HepG2 (cell line): Measurements from ENCODE around the gene RPL18. TPM values are rescaled to one million over a fixed set of nuclear protein-coding genes. Genes with fewer than 3 reads are reported as not detected.

Source experiments
- ATAC-seq: fragments of 200-7000 bp; cut with Tn5 transposase; 3 replicates; pipeline ENCODE4 v1.9.1; 2020; ENCODE audit warnings: mild to moderate bottlenecking, moderate library complexity
- BruUV-seq: library from RNA; stranded (reverse); fragments of 400-500 nt; replicated peaks from 2 replicates; lab custom pipeline; 2021; lab: Mats Ljungman, UMichigan
- CTCF ChIA-PET: fragments of 300-600 bp; formaldehyde crosslinking; extraction: SDS; loops from one replicate; lab custom pipeline; 2021; ENCODE audit warnings: low total read pairs, inconsistent platforms, low intra/inter-chr PET ratio; lab: Yijun Ruan, JAX
- POLR2A ChIA-PET: fragments of 350-600 bp; sonication (Branson Sonifier 250); formaldehyde crosslinking; loops from one replicate; lab custom pipeline; 2020; ENCODE audit warnings: antibody characterized with exemption, inconsistent platforms; lab: Yijun Ruan, JAX
- DNase-seq: peaks from one replicate; pipeline ENCODE4 v3.0.0-alpha.2; 2015; ENCODE audit warnings: low spot score
- FAIRE-seq: peaks from 3 replicates; lab custom pipeline; 2011; peaks lifted over from hg19 to GRCh38; lab: Jason Lieb, UNC
- H2AFZ ChIP-seq: one replicate; pipeline ENCODE4 v1.6.1; 2011; ENCODE audit warnings: low read length, inconsistent platforms
- H3K27ac ChIP-seq: fragments of 300-600 bp; 3 replicates; pipeline ENCODE4 v1.8.0; 2011; ENCODE audit warnings: mixed run types, mild to moderate bottlenecking, mixed read lengths, low read length, inconsistent platforms; ENCODE audit not compliant: insufficient read depth; ENCODE audit errors: extremely low read length
- H3K27me3 ChIP-seq, 2 experiments: fragments of 200-600 bp in 1 of 2; 2 replicates in 1 of 2; 3 replicates in 1 of 2; pipeline versions ENCODE4 v1.6.0 to v1.8.0; 2011; ENCODE audit warnings: low read length in 2 of 2, mild to moderate bottlenecking in 2 of 2, moderate library complexity in 2 of 2, inconsistent platforms in 1 of 2; ENCODE audit not compliant: insufficient read depth in 2 of 2, control insufficient read depth in 1 of 2
- H3K36me3 ChIP-seq, 2 experiments: fragments of 200-600 bp in 1 of 2; replicated peaks in 1 of 2; 2 replicates in 1 of 2; 3 replicates in 1 of 2; pipeline versions ENCODE4 v1.5.1 to v1.8.0; 2011; ENCODE audit warnings: low read length in 2 of 2, inconsistent platforms in 1 of 2; ENCODE audit not compliant: insufficient read depth in 2 of 2, control insufficient read depth in 1 of 2
- H3K4me1 ChIP-seq: 2 replicates; pipeline ENCODE4 v1.5.1; 2012; ENCODE audit warnings: low read length, inconsistent platforms; ENCODE audit not compliant: insufficient read depth
- H3K4me2 ChIP-seq: 2 replicates; pipeline ENCODE4 v1.6.0; 2011; ENCODE audit warnings: low read depth, low read length, inconsistent platforms
- H3K4me3 ChIP-seq, 3 experiments: fragments of 200-600 bp in 1 of 3; sonication (generic), shearing (Covaris generic) in 1 of 3; replicated peaks in 1 of 3; 2 replicates each; pipeline ENCODE4 v1.5.1; 2011 to 2016; ENCODE audit warnings: low read length in 3 of 3, inconsistent platforms in 2 of 3, low read depth in 2 of 3, mild to moderate bottlenecking in 2 of 3, control low read depth in 1 of 3, mixed read lengths in 1 of 3; ENCODE audit not compliant: insufficient read depth in 1 of 3
- H3K79me2 ChIP-seq: one replicate; pipeline ENCODE4 v1.6.1; 2011; ENCODE audit warnings: low read length, inconsistent platforms; ENCODE audit not compliant: insufficient read depth
- H3K9ac ChIP-seq: 2 replicates; pipeline ENCODE4 v1.6.0; 2011; ENCODE audit warnings: mild to moderate bottlenecking, low read depth, low read length, inconsistent platforms; ENCODE audit not compliant: insufficient read depth
- H3K9me3 ChIP-seq: 2 replicates; pipeline ENCODE4 v1.5.1; 2012; ENCODE audit warnings: mild to moderate bottlenecking, low read length
- H4K20me1 ChIP-seq: 2 replicates; pipeline ENCODE4 v1.6.0; 2011; ENCODE audit warnings: inconsistent platforms, mild to moderate bottlenecking, low read length, moderate library complexity; ENCODE audit not compliant: insufficient read depth
- CC2D1A ChIP-seq: sonication (generic); formaldehyde crosslinking; IDR thresholded peaks from 2 replicates; pipeline ENCODE4 v1.8.1; 2023; ENCODE audit warnings: mild to moderate bottlenecking, missing genetic modification reagents
- EZH2 ChIP-seq: conservative IDR thresholded peaks from 2 replicates; pipeline ENCODE4 v1.6.1; 2012; ENCODE audit warnings: mild to moderate bottlenecking, low read depth, low read length, moderate library complexity
- GATAD1 ChIP-seq: IDR thresholded peaks from 2 replicates; pipeline ENCODE4 v1.6.1; 2016; ENCODE audit warnings: missing genetic modification reagents, missing compliant biosample characterization
- GFI1 ChIP-seq: sonication (generic); formaldehyde crosslinking; IDR thresholded peaks from 2 replicates; pipeline ENCODE4 v1.5.0; 2020; ENCODE audit warnings: missing genetic modification reagents, mild to moderate bottlenecking, borderline replicate concordance
- GPN1 ChIP-seq: sonication (generic); formaldehyde crosslinking; IDR thresholded peaks from 2 replicates; pipeline ENCODE4 v1.5.1; 2020; ENCODE audit warnings: missing genetic modification reagents, borderline replicate concordance
- IRX3 ChIP-seq: sonication (generic); formaldehyde crosslinking; IDR thresholded peaks from 2 replicates; pipeline ENCODE4 v1.8.1; 2023; ENCODE audit warnings: mild to moderate bottlenecking, low read depth, missing genetic modification reagents, borderline replicate concordance
- MAF1 ChIP-seq: sonication (generic); formaldehyde crosslinking; IDR thresholded peaks from 2 replicates; pipeline ENCODE4 v1.5.0; 2020; ENCODE audit warnings: missing genetic modification reagents, borderline replicate concordance
- MEF2D ChIP-seq: sonication (generic); formaldehyde crosslinking; IDR thresholded peaks from 2 replicates; pipeline ENCODE4 v1.5.1; 2020; ENCODE audit warnings: mild to moderate bottlenecking, missing genetic modification reagents
- MXI1 ChIP-seq: IDR thresholded peaks from 3 replicates; pipeline ENCODE4 v1.6.1; 2012; ENCODE audit warnings: low read depth, low read length, inconsistent platforms, borderline replicate concordance
- MYNN ChIP-seq: sonication (generic); formaldehyde crosslinking; IDR thresholded peaks from 2 replicates; pipeline ENCODE4 v1.4.0; 2020; ENCODE audit warnings: mild to moderate bottlenecking, low read depth, missing genetic modification reagents
- NFRKB ChIP-seq: fragments of 450-650 bp; IDR thresholded peaks from 2 replicates; pipeline ENCODE4 v1.6.1; 2017
- PAWR ChIP-seq: sonication (generic); formaldehyde crosslinking; IDR thresholded peaks from 2 replicates; pipeline ENCODE4 v1.4.0; 2020; ENCODE audit warnings: missing genetic modification reagents, mild to moderate bottlenecking, borderline replicate concordance
- PRMT3 ChIP-seq: sonication (generic); formaldehyde crosslinking; IDR thresholded peaks from 2 replicates; pipeline ENCODE4 v1.8.1; 2022; ENCODE audit warnings: low read depth, mild to moderate bottlenecking, moderate library complexity, missing genetic modification reagents, borderline replicate concordance
- RAD21 ChIP-seq: fragments of 450-650 bp; formaldehyde crosslinking; IDR thresholded peaks from 2 replicates; pipeline ENCODE4 v1.5.0; 2020; ENCODE audit warnings: mild to moderate bottlenecking
- RARG ChIP-seq: sonication (generic); formaldehyde crosslinking; IDR thresholded peaks from 2 replicates; pipeline ENCODE4 v1.4.0; 2020; ENCODE audit warnings: low read depth, mild to moderate bottlenecking, missing genetic modification reagents
- SPEN ChIP-seq: sonication (generic); formaldehyde crosslinking; IDR thresholded peaks from 2 replicates; pipeline ENCODE4 v1.5.1; 2020; ENCODE audit warnings: low read depth, mild to moderate bottlenecking, missing genetic modification reagents
- TEAD2 ChIP-seq: sonication (generic); formaldehyde crosslinking; IDR thresholded peaks from 2 replicates; pipeline ENCODE4 v1.9.0; 2021; ENCODE audit warnings: missing genetic modification reagents
- YEATS2 ChIP-seq: sonication (generic); formaldehyde crosslinking; IDR thresholded peaks from 2 replicates; pipeline ENCODE4 v1.4.0; 2020; ENCODE audit warnings: missing genetic modification reagents, borderline replicate concordance
- ZBTB1 ChIP-seq: sonication (generic); formaldehyde crosslinking; IDR thresholded peaks from 2 replicates; pipeline ENCODE4 v1.4.0; 2020; ENCODE audit warnings: missing genetic modification reagents, borderline replicate concordance
- ZNF12 ChIP-seq: sonication (generic); formaldehyde crosslinking; IDR thresholded peaks from 2 replicates; pipeline ENCODE4 v1.5.0; 2020; ENCODE audit warnings: missing genetic modification reagents
- ZNF747 ChIP-seq: sonication (generic); formaldehyde crosslinking; IDR thresholded peaks from 2 replicates; pipeline ENCODE4 v1.8.1; 2023; ENCODE audit warnings: missing genetic modification reagents, mild to moderate bottlenecking, borderline replicate concordance
- ZNF83 ChIP-seq: sonication (generic); formaldehyde crosslinking; IDR thresholded peaks from 2 replicates; pipeline ENCODE4 v1.4.0; 2020; ENCODE audit warnings: missing genetic modification reagents, mild to moderate bottlenecking, borderline replicate concordance
- WGBS: methylation state at CpG from one replicate; pipeline ENCODE4 v1.1.6; 2017; ENCODE audit warnings: low lambda C conversion rate; 5-methylcytosine and 5-hydroxymethylcytosine counted together
- in situ Hi-C: cut with HindIII; loops from 2 replicates; pipeline ENCODE4 v1.10.0; 2017; ENCODE audit warnings: low pct_unique_long_range_greater_than_20kb; ENCODE audit not compliant: extremely low pct_ligation_motif_present
- intact Hi-C: fragments of 100-400 bp; cut with micrococcal nuclease; formaldehyde crosslinking; loops from one replicate; pipeline ENCODE4 v1.10.0; 2022; ENCODE audit not compliant: unreplicated experiment
- polyA plus RNA-seq, 8 experiments: library from polyadenylated mRNA; depleted of rRNA in 3 of 8; stranded (reverse) in 7 of 8; unstranded in 1 of 8; fragments of >200 nt; fragmentation: Illumina TruSeq in 4 of 8; extraction: Trizol in 4 of 8; gene quantifications; 2 replicates each; pipeline versions ENCODE4 v1.2.1 to v1.2.3, GENCODE V29; 2011 to 2016; ENCODE audit warnings: low read depth in 4 of 8, missing spikeins in 1 of 8, mixed read lengths in 1 of 8; ENCODE audit not compliant: insufficient read depth in 1 of 8
- total RNA-seq, 5 experiments: library from RNA; depleted of rRNA; stranded (reverse); fragments of >200 nt; fragmentation: Illumina TruSeq; extraction: Trizol; gene quantifications; 2 replicates each; pipeline ENCODE4 v1.2.3, GENCODE V29; 2016; ENCODE audit warnings: low read depth in 1 of 5
- TF ChIP-seq, protein P1 (sequence below): sonication (generic); formaldehyde crosslinking; conservative IDR thresholded peaks from 2 replicates; pipeline ENCODE4 v1.5.0; 2020; ENCODE audit warnings: missing genetic modification reagents
- TF ChIP-seq, protein P2 (sequence below): sonication (generic); formaldehyde crosslinking; IDR thresholded peaks from 2 replicates; pipeline ENCODE4 v1.8.0; 2022; ENCODE audit warnings: mild to moderate bottlenecking, missing genetic modification reagents, moderate library complexity

RPL18 gene
- total and polyA plus RNA-seq, 2 of the 13 experiments (the other 11 are each of a cell fraction or from before 2014, with no cell fraction given): 1,485 to 1,639 TPM

DNA sequence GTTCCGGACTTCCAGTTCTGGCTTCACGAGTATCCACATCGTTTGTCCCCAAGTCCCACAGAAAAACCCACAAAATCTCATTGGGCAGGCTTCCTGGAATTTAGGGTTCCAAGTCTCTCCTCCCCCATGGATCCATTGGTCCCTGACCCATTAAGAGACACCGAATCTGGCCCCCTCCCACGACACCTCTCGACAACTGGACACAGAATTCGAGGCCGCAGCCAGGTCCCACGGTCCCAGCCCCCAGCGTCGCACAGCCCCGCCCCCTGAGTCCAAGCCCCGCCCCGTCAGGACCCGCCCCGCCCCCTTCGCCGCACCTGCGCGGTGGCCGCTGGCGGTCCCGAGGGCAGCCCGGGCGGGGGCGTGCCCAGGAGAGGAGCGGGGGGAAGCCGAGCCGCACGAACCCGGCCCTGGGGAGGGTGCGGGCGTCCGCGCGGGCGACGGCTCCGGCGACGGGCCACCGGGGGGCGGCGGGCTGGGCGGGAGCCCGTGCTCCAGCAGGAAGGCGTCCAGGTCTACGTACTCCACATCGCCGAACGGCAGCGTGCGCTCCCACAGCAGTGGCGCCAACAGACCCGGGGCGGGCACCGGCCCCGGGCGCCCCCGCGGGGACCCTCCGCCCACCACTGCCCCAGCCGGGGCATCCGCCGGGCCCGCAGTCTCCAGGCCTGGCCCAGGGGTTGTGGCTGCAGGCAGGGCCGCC is 16.4 kb upstream of the RPL18 start:
- CTCF ChIA-PET: no interaction called here
- POLR2A ChIA-PET: interaction anchor here (1.8 to 5.8 kb wide), 3 partner anchors 10 to 16 kb away, joined by 15 to 61 read pairs (median 16); partner anchors contain the start of genes CA11, RPL18 and SPHK2
- no TSS peak for BruUV-seq
- no peak overlapping the region for H2AFZ ChIP-seq
- H3K27ac ChIP-seq: peak overlapping the region; percentile 90
- H3K27me3 ChIP-seq: peaks cover 0 to 8% of the 10 kb centered on the region in 2 experiments; a peak in 3 of 5 replicates
- intact Hi-C loops: loop anchor here (2.0 kb wide), 1 partner anchor 17 kb away; the partner anchor contains the start of genes RPL18 and SPHK2
- H3K79me2 ChIP-seq: no peaks in the 10 kb centered on the region
- peak overlapping the region; percentile 56 to 76 (median 59) for H3K4me3 ChIP-seq
- no peaks in the 10 kb centered on the region for H3K9me3 ChIP-seq
- peak overlapping the region; percentile 96 for H3K4me2 ChIP-seq
- under 1% methylated on average over 32 of the region's 67 CpGs for WGBS
- no peaks in the 10 kb centered on the region for H3K36me3 ChIP-seq
- ATAC-seq: peak; percentile 17
- in situ Hi-C loops: no loop called here
- H3K4me1 ChIP-seq: peaks cover 83% of the 10 kb centered on the region
- H3K9ac ChIP-seq: peak overlapping the region; percentile 78
- FAIRE-seq: no peak
- DNase-seq: no peak
- no peaks in the 10 kb centered on the region for H4K20me1 ChIP-seq
- TF ChIP-seq, protein P1, sequence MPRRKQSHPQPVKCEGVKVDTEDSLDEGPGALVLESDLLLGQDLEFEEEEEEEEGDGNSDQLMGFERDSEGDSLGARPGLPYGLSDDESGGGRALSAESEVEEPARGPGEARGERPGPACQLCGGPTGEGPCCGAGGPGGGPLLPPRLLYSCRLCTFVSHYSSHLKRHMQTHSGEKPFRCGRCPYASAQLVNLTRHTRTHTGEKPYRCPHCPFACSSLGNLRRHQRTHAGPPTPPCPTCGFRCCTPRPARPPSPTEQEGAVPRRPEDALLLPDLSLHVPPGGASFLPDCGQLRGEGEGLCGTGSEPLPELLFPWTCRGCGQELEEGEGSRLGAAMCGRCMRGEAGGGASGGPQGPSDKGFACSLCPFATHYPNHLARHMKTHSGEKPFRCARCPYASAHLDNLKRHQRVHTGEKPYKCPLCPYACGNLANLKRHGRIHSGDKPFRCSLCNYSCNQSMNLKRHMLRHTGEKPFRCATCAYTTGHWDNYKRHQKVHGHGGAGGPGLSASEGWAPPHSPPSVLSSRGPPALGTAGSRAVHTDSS: no peak
- TF ChIP-seq ZNF12 (no peak), YEATS2 (CRISPR knock-in tag) (no peak), MYNN (no peak), IRX3 (CRISPR knock-in tag) (no peak), PRMT3 (CRISPR knock-in tag) (no peak), RARG (CRISPR knock-in tag) (no peak), MAF1 (no peak), GPN1 (CRISPR knock-in tag) (no peak), GATAD1 (CRISPR knock-in tag) (peak; percentile 23; the same call in 1 of the 2 replicates), ZBTB1 (no peak), MEF2D (CRISPR knock-in tag) (no peak), CC2D1A (CRISPR knock-in tag) (no peak), GFI1 (CRISPR knock-in tag) (0 out of 2 replicates have a peak, but pooled peaks have one; percentile 5), ZNF83 (no peak), SPEN (CRISPR knock-in tag) (0 out of 2 replicates have a peak, but pooled peaks have one; percentile 46), RAD21 (CRISPR knock-in tag) (0 out of 2 replicates have a peak, but pooled peaks have one; percentile 11), MXI1 (peak; percentile 34; the same call in 1 of the 3 replicates), PAWR (CRISPR knock-in tag) (no peak), TEAD2 (CRISPR knock-in tag) (no peak), NFRKB (no peak), EZH2 (no peak), ZNF747 (no peak)
- TF ChIP-seq, protein P2, sequence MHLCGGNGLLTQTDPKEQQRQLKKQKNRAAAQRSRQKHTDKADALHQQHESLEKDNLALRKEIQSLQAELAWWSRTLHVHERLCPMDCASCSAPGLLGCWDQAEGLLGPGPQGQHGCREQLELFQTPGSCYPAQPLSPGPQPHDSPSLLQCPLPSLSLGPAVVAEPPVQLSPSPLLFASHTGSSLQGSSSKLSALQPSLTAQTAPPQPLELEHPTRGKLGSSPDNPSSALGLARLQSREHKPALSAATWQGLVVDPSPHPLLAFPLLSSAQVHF (CRISPR knock-in tag): no peak
